WERI-Rb-1 (cell line): Measurements from ENCODE around the gene EXOC8.
A peak's percentile ranks its signal among the peaks of the same experiment; 100 is the strongest.

Experiments
- DNase-seq: peaks from one replicate; pipeline ENCODE4 v3.0.0-alpha.2; 2020
- H3K27ac ChIP-seq: fragments of 250-450 bp; sonication (Bioruptor Pico); 2 replicates; pipeline ENCODE4 v1.5.1; 2020; ENCODE audit warnings: mild to moderate bottlenecking, moderate library complexity
- H3K27me3 ChIP-seq: fragments of 250-450 bp; sonication (Bioruptor Pico); 2 replicates; pipeline ENCODE4 v1.5.1; 2021; ENCODE audit warnings: mild to moderate bottlenecking, low read depth, moderate library complexity; ENCODE audit not compliant: insufficient read depth, severe bottlenecking
- H3K36me3 ChIP-seq: fragments of 250-450 bp; sonication (Bioruptor Pico); 2 replicates; pipeline ENCODE4 v1.5.1; 2020; ENCODE audit warnings: mild to moderate bottlenecking, moderate library complexity
- H3K4me3 ChIP-seq: 2 replicates; pipeline ENCODE4 v1.5.1; 2011; ENCODE audit warnings: low read depth, mild to moderate bottlenecking, control low read depth, low read length
- H3K9me3 ChIP-seq: fragments of 250-450 bp; sonication (Bioruptor Pico); 2 replicates; pipeline ENCODE4 v1.5.1; 2021; ENCODE audit warnings: mild to moderate bottlenecking, moderate library complexity; ENCODE audit not compliant: severe bottlenecking
- TF ChIP-seq, protein P1 (sequence below): IDR thresholded peaks from 2 replicates; pipeline ENCODE4 v1.5.1; 2011; ENCODE audit warnings: low read depth, mild to moderate bottlenecking, control low read depth, inconsistent platforms, low read length

EXOC8 gene

DNA sequence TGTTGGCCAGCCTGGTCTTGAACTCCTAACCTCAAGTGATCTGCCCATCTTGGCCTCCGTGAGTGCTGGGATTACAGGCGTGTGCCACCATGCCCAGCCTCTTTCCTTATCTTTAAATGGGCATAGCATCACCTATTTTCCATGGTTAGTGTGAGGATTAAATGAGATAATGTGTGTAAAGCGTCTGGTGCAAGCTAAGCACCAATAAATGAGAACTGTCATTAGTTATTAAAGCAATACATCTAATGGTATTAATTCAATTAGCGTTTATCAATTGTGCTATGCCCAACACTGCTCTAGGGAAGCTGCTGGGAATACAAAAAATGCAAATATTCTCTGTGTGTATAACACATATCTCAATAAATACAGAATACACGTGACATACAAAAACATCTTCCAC lies 10.0 kb downstream of the EXOC8 start:
- TF ChIP-seq, protein P1, sequence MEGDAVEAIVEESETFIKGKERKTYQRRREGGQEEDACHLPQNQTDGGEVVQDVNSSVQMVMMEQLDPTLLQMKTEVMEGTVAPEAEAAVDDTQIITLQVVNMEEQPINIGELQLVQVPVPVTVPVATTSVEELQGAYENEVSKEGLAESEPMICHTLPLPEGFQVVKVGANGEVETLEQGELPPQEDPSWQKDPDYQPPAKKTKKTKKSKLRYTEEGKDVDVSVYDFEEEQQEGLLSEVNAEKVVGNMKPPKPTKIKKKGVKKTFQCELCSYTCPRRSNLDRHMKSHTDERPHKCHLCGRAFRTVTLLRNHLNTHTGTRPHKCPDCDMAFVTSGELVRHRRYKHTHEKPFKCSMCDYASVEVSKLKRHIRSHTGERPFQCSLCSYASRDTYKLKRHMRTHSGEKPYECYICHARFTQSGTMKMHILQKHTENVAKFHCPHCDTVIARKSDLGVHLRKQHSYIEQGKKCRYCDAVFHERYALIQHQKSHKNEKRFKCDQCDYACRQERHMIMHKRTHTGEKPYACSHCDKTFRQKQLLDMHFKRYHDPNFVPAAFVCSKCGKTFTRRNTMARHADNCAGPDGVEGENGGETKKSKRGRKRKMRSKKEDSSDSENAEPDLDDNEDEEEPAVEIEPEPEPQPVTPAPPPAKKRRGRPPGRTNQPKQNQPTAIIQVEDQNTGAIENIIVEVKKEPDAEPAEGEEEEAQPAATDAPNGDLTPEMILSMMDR: no peak
- Histone ChIP-seq H3K36me3 (no peaks in the 10 kb centered on the region), H3K9me3 (no peaks in the 10 kb centered on the region), H3K4me3 (no peak overlapping the region), H3K27ac (no peak overlapping the region), H3K27me3 (no peaks in the 10 kb centered on the region)
- DNase-seq: no peak

DNA sequence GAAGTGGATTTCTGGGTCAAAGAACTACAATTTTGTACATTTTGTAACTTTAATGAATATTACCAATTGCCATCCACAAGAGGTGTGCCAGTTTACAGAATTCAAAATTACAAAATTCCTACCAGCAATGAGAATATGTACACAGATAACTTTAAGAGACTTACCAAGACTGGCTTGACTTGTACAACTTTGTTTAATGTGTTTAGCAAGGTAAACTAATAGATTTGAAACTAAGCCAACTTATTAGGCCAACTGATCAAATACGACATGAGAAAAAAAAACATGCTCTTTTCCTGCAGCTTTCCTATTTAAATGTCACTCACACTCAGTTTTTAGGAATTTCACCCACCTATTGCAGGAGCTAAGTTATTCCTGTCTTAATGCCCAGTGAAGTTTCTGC lies 11.4 kb downstream of the EXOC8 start:
- no peaks in the 10 kb centered on the region for H3K27me3 ChIP-seq
- no peak overlapping the region for H3K27ac ChIP-seq
- TF ChIP-seq, protein P1: no peak
- no peaks in the 10 kb centered on the region for H3K36me3 ChIP-seq
- H3K9me3 ChIP-seq: no peaks in the 10 kb centered on the region
- no peak overlapping the region for H3K4me3 ChIP-seq
- no peak for DNase-seq

DNA sequence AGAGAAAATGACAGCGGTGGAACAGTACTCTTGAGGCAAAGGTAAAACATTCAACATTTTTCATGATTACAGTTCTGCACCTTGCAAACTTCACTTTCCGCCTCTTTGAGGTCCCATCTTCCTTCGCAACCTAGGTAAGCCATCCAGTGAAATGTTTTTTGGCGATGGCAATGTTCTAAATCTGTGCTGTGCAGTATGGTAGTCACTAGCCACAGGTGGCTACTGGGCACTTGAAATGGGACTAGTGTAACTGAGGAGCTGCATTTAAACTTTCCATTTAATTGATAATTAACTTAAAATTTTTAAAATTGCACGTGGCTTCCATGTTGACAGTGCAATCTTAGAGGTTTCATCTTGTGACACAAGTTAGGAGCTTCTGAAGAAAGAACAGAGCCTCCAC lies 13.0 kb downstream of the EXOC8 start:
- H3K36me3 ChIP-seq: no peaks in the 10 kb centered on the region
- H3K9me3 ChIP-seq: no peaks in the 10 kb centered on the region
- no peak overlapping the region for H3K4me3 ChIP-seq
- no peak for DNase-seq
- no peak overlapping the region for H3K27ac ChIP-seq
- TF ChIP-seq, protein P1: no peak
- no peaks in the 10 kb centered on the region for H3K27me3 ChIP-seq

DNA sequence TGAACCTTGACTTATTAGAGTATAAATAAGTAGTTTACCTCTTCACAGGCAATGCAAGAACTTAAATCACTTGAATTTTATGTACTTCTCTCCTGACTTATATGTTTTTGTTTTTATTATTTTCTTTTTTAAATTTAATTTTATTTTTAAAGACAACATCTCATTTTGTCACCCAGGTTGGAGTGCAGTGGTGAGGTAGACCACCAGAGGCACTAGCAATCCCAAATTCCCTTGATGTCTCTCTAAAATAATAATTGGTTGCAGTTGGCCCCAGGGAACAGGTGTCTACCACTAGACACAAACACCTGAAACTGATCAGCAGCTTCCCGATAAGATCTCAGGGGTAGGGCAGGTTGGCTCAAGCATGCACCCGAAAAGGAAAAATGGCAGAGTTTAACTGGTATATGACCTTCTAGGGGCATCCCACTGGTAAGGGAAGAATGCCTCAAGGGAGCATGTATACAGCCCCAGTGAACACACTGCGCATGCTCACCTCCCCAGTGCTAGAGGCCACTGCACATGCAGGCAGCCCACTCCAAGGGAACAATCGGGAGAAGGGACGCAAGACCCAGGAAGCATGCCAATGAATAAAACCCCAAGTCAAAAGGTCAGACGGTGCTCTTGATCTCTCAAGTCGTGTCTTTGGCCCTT lies 14.6 kb downstream of the EXOC8 start:
- Histone ChIP-seq H3K27me3 (no peaks in the 10 kb centered on the region), H3K27ac (no peak overlapping the region), H3K9me3 (no peaks in the 10 kb centered on the region), H3K4me3 (no peak overlapping the region), H3K36me3 (no peaks in the 10 kb centered on the region)
- TF ChIP-seq, protein P1: 0 out of 2 replicates have a peak, but pooled peaks have one; percentile 14
- no peak for DNase-seq

DNA sequence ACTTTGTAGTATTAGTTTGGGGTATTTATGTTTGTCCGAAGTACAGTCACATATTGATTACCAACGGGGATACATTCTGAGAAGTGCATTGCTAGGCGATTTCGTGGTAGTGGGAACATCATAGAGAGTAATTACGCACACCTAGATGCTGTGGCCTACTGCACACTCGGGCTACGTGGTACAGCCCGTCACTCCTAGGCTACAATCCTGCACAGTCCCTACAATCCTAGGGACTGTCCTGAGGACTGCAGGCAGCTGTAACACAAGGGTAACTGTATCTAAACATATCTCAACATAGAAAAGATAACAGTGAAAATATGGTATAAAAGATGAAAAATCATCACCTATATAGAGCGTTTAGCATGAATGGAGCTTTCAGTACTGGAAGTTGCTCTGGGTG lies 18.6 kb downstream of the EXOC8 start:
- no peaks in the 10 kb centered on the region for H3K27me3 ChIP-seq
- DNase-seq: no peak
- TF ChIP-seq, protein P1: no peak
- H3K36me3 ChIP-seq: no peaks in the 10 kb centered on the region
- no peak overlapping the region for H3K27ac ChIP-seq
- H3K9me3 ChIP-seq: peaks cover 5% of the 10 kb centered on the region
- H3K4me3 ChIP-seq: no peak overlapping the region

DNA sequence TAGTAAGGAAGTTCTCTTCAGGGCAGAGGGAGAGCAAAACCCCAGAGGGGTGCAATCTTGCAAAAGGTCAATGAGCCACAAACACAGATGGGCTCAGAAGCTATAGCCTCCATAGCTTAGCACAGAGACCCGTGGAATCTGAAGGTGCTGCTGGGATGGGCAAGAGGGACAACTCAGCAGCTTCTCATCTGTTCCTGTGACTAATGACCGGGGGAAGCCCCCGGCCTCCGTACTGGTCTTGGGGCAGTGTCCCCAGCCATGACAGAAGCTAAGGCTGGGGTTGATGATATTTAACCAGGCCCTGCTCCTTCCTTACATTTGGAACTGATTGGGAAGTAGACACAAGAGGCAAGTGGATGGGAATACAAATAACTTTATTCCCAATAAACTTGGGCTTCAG lies 19.1 kb downstream of the EXOC8 start:
- no peak overlapping the region for H3K27ac ChIP-seq
- H3K9me3 ChIP-seq: peaks cover 5% of the 10 kb centered on the region
- DNase-seq: peak; percentile 3
- TF ChIP-seq, protein P1: no peak
- no peak overlapping the region for H3K4me3 ChIP-seq
- H3K27me3 ChIP-seq: no peaks in the 10 kb centered on the region
- H3K36me3 ChIP-seq: no peaks in the 10 kb centered on the region
